Fibroblast of skin of abdomen (primary cell): Measurements from ENCODE around the gene SRRM5.
"Not testable (repeated sequence)": the region's sequence is repeated elsewhere in the genome, so short reads cannot be mapped to it uniquely, and the experiment has no call there.

ENCODE experiments used
- DNase-seq: peaks from one replicate; pipeline ENCODE4 v3.0.0-alpha.2; 2013

SRRM5 gene

DNA sequence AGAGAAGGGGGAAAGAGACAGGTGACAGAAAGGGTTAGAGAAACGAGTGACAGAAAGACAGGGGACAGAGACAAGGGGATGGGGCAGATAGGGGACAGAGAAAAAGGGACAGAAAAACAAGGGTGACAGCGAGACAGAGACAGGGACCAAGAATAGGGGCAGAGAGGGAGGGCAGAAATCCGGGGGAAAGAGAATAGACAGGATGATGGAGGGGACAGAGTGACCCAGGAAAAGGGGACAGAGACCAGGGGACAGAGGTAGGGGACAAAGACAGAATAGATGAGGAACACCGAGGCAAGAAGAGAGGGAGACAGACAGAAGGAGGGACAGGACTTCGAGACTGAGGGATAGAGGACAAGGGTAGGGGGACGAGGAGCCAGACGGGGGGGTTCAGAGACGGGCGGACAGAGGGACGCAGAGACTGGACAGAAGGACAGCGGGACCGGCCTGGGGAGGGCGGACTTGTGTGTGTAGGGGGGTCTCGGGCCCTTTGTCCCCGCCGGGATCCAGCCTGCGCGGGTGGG, 27.2 kb downstream of the SRRM5 start:
- DNase-seq = no peak

- DNase-seq = no peak
Measured at GRCh38 chr19:43639519-43640423, 27.9 kb downstream of the SRRM5 start, which contains the start of gene CADM4. CADM4 (minus strand) TSS chr19:43639850; CDS start chr19:43639790, 60 bp downstream.

- DNase-seq = no peak
Measured at GRCh38 chr19:43640424-43640757, 28.5 kb downstream of the SRRM5 start.

- no peak for DNase-seq
Measured at GRCh38 chr19:43641333-43641732, 29.4 kb downstream of the SRRM5 start.

- no peak for DNase-seq
Measured at GRCh38 chr19:43642531-43642930, 30.6 kb downstream of the SRRM5 start.

DNA sequence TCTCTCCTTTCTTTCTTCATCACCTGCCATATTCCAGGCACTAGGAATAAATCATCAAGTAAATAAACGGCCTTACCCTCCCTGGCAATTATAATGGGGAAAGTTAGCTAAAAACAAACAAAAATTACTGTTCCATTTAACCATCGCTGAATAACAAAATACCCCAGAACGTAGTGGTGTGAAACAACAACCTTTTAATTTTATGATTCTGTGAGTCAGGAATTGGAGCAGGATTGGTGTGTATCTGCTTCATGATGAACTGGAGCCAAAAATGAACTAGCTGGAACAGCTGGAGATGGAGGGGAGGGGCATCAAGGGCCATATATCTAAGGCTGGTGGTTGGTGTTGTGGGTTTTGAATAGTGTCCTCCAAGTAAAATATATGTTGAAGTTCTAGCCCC, 31.4 kb downstream of the SRRM5 start:
- DNase-seq = no peak

DNA sequence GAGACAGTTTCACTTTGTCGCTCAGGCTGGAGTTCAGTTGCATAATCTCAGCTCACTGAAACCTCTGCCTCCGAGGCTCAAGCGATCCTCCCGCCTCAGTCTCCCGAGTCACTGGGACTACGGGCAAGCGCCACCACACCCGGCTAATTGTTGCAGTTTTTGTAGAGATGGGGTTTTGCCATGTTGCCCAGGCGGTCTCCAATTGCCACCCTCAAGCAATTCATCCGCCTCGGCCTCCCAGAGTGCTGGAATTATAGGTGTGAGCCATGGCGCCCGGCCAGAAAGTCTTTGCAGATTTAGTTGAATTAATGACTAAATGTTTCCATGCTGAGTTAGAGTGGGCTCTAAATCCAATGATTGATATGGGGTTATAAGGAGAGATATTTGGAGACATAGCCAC, 32.3 kb downstream of the SRRM5 start:
- no peak for DNase-seq

DNA sequence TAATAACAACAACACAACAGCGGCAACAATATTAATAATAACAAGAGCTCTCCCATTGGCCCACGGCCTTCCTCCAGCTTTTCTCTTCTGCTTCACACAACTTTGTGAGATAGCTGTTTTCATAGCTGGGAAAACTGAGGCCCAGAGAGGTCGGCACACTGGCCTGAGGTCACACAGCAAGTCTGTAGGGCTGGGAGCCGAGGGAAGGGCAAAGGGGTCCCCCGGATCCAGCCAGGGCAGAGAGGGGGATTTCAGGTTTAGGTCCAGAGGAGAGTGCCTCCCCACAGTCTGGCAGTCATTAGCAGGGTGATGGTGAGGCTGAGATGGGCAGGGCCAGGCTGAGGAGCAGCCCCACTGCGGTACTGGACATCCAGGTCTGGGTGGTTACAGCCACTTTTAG, 36.7 kb downstream of the SRRM5 start:
- DNase-seq = no peak

- DNase-seq = no peak
Measured at GRCh38 chr19:43649514-43649913, 37.6 kb downstream of the SRRM5 start.

GRCh38 chr19:43650276-43650675, 38.4 kb downstream of the SRRM5 start:
- DNase-seq = not testable (repeated sequence)

- peak; percentile 57 for DNase-seq
Measured at GRCh38 chr19:43651758-43652545, 40.1 kb downstream of the SRRM5 start.

- DNase-seq = no peak
Measured at GRCh38 chr19:43652546-43652874, 40.6 kb downstream of the SRRM5 start.

DNA sequence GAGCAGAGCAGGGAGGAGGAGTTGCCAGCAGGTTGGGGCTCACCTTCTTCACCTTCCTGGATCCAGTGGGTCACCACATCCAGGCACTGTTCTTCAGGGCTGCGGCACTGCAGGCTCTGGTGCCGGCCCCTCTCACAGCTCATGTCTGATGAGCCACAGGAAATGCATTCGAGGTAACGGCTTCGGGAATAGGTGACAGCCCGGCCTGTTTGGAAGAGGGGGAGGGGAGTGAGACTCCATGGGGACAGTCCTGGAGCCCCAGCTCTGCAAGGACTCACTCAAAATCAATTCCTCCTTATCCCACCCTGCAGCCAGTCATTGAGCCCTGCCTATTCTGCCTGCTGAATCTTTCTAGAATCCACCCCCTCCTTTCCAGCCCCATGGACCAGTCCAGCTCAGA, 44.5 kb downstream of the SRRM5 start:
- no peak for DNase-seq

- no peak for DNase-seq
Measured at GRCh38 chr19:43658001-43658400, 46.1 kb downstream of the SRRM5 start.

DNA sequence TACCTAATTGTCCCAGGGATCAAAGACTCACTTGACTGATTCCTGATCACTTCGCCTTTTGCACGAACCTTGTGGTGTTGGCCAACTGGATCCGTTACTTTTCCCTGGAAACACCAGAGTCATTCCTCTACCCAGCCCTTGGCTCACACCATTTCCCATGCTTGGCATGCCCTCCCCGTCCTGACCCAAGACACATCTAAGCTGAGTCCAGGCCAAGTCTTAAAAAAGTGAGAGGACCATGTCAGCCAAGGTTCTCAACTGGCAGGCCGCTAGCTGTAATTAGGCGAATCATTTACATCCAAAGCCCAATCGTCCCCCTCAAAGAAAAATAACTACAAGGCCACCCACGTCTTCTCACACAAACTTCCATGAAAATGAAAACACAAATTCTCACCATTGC, 46.6 kb downstream of the SRRM5 start:
- no peak for DNase-seq

DNA sequence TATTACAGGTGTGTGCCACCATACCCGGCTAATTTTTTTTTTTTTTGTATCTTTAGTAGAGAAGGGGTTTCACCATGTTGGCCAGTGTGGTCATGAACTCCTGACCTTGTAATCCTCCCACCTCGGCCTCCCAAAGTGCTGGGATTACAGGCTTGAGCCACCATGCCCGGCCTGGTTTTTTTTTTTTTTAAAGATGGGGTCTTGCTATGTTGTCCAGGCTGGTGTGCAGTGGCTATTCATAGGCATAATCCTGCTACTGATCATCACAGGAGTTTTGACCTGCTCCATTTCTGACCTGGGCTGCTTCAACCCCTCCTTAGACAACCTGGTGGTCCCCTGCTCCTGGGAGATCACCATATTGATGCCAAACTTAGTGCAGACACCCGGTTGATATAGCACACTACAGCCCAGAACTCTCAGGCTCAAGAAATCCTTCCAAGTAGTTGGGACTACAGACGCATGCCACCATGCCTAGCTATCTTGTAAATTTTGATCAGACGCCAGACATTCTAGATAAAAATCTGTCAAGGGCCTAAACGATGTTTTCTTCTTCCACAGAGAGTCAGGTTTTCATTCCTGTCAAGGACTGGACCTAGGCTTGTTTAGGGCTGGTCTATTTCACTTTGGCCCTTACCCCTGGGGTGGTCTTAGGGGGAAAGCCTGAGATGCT, 48.5 kb downstream of the SRRM5 start:
- DNase-seq = no peak

- DNase-seq = no peak
Measured at GRCh38 chr19:43660971-43661360, 49.1 kb downstream of the SRRM5 start.

DNA sequence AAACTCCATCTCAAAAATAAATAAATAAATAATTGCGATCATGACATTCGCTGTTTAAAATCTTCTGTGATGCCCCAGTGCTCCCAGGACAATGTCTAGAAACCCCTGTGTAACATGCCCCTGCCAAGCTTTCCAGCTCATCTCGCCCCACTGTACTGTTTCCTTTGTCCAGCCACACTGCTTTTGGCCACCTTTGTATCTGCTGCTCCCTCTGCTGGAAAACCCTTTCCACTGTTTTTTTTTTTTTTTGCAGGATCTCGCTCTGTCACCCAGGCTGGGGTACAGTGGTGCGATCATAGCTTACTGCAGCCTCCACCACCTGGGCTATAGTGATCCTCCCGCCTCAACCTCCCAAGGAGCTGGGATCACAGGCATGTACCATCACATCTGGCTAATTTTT, 50.6 kb downstream of the SRRM5 start:
- DNase-seq = no peak

- no peak for DNase-seq
Measured at GRCh38 chr19:43664018-43664417, 52.1 kb downstream of the SRRM5 start.
